ENCODE results near the gene ALOX5AP.

The ALOX5AP gene

GRCh38 chr13:30800107-30800506 is 64.8 kb downstream of the ALOX5AP start:
- no peak for DNase-seq

- DNase-seq = no peak
Measured at GRCh38 chr13:30802501-30802900, 67.2 kb downstream of the ALOX5AP start.

- DNase-seq = peak; percentile 43 to 78 (median 59)
Measured at GRCh38 chr13:30802953-30803478, 67.7 kb downstream of the ALOX5AP start.

- DNase-seq = no peak
Measured at GRCh38 chr13:30803749-30804148, 68.4 kb downstream of the ALOX5AP start.

- DNase-seq = no peak
Measured at GRCh38 chr13:30804474-30804873, 69.1 kb downstream of the ALOX5AP start.

- no peak for DNase-seq
Measured at GRCh38 chr13:30805132-30805537, 69.8 kb downstream of the ALOX5AP start.

GRCh38 chr13:30805603-30806011 is 70.3 kb downstream of the ALOX5AP start:
- DNase-seq = no peak

GRCh38 chr13:30806784-30807183 is 71.4 kb downstream of the ALOX5AP start:
- no peak for DNase-seq

- no peak for DNase-seq
Measured at GRCh38 chr13:30807392-30807791, 72.0 kb downstream of the ALOX5AP start.

GRCh38 chr13:30808600-30808999 is 73.3 kb downstream of the ALOX5AP start:
- no peak for DNase-seq

GRCh38 chr13:30809787-30810186 is 74.4 kb downstream of the ALOX5AP start:
- DNase-seq = no peak

- DNase-seq = no peak
Measured at GRCh38 chr13:30810261-30810701, 74.9 kb downstream of the ALOX5AP start.

GRCh38 chr13:30810801-30811200 is 75.5 kb downstream of the ALOX5AP start:
- no peak for DNase-seq

Measured in stimulated activated naive CD4-positive, alpha-beta T cell (primary cell).